T-helper 2 cell treated with Interferon-gamma antibody and Interleukin-4, amounts not matched to agents 100 ng/mL and 5 ng/mL, for 36 hours (primary cell): ENCODE results near the gene PMPCA. TPM values are rescaled to one million over a fixed set of nuclear protein-coding genes. Genes with fewer than 3 reads are reported as not detected.

ENCODE experiments used
- total RNA-seq: library from RNA; stranded (reverse); gene quantifications from 2 replicates; pipeline ENCODE4 v1.2.3, GENCODE V29; 2022

PMPCA gene
- total RNA-seq, 1 donor from 2014 or later = 58.5 TPM

Other genes starting within 250 kb of the PMPCA start
- gene LHX3, start 205.5 kb upstream of the PMPCA start, total RNA-seq = not detected in 2 replicates
- 14.3 and 15.6 TPM in 2 replicates for gene QSOX2, start 164.8 kb upstream of the PMPCA start, total RNA-seq
- gene CCDC187, start 106.6 kb upstream of the PMPCA start, total RNA-seq = 0.02 TPM in 1 of 2 replicates, not detected in the other
- gene GPSM1, start 83.1 kb upstream of the PMPCA start, total RNA-seq = 10.7 and 11.4 TPM in 2 replicates
- 18.8 and 20.0 TPM in 2 replicates for gene DNLZ, start 46.9 kb upstream of the PMPCA start, total RNA-seq
- 3.8 TPM in 2 replicates for gene CARD9, start 37.0 kb upstream of the PMPCA start, total RNA-seq
- 13.2 and 15.2 TPM in 2 replicates for gene SNAPC4, start 10.5 kb upstream of the PMPCA start, total RNA-seq
- gene ENTR1, start within 50 bp of the PMPCA start, total RNA-seq = 65.1 and 69.9 TPM in 2 replicates
- gene INPP5E, start 29.2 kb downstream of the PMPCA start, total RNA-seq = 18.5 and 19.5 TPM in 2 replicates
- gene SEC16A, start 72.4 kb downstream of the PMPCA start, total RNA-seq = 71.0 and 72.5 TPM in 2 replicates
- gene NOTCH1, start 135.4 kb downstream of the PMPCA start, total RNA-seq = 66.1 and 67.4 TPM in 2 replicates